SK-N-SH (cell line): ENCODE results near the gene TMSB10. TPM values are rescaled to one million over a fixed set of nuclear protein-coding genes. Genes with fewer than 3 reads are reported as not detected.

ENCODE experiments used
- CTCF ChIA-PET: fragments of 300-600, 350-600 bp; formaldehyde crosslinking; extraction: SDS; loops from one replicate; lab custom pipeline; 2021; lab: Yijun Ruan, JAX
- POLR2A ChIA-PET: fragments of 350-600 bp; sonication (Branson Sonifier 250); formaldehyde crosslinking; extraction: SDS; loops from one replicate; lab custom pipeline; 2020; ENCODE audit warnings: antibody characterized with exemption, inconsistent platforms; lab: Yijun Ruan, JAX
- DNase-seq: peaks from one replicate; pipeline ENCODE4 v3.0.0; 2012
- H2AFZ ChIP-seq: fragments of 200-600 bp; sonication (generic); 2 replicates; pipeline ENCODE4 v1.8.1; 2016; ENCODE audit warnings: antibody characterized with exemption, mild to moderate bottlenecking, low read depth
- H3F3A ChIP-seq: fragments of 200-600 bp; sonication (generic); replicated peaks from 2 replicates; pipeline ENCODE3; 2016; ENCODE audit warnings: antibody characterized with exemption, mild to moderate bottlenecking; ENCODE audit not compliant: insufficient read depth
- H3K27ac ChIP-seq, 2 experiments: fragments of 200-500 bp in 1 of 2; fragments of 200-600 bp in 1 of 2; sonication (Bioruptor generic) in 1 of 2; sonication (generic), shearing (Covaris generic) in 1 of 2; 2 replicates each; pipeline versions ENCODE4 v1.5.1 to v1.6.1; 2014 to 2016; ENCODE audit warnings: low read depth in 2 of 2, inconsistent platforms in 1 of 2, low read length in 1 of 2, mild to moderate bottlenecking in 1 of 2, mixed read lengths in 1 of 2
- H3K27me3 ChIP-seq: fragments of 200-600 bp; sonication (generic), shearing (Covaris generic); 2 replicates; pipeline ENCODE4 v1.6.1; 2016; ENCODE audit warnings: mixed run types; ENCODE audit not compliant: insufficient read depth
- H3K36me3 ChIP-seq, 2 experiments: fragments of 200-500 bp in 1 of 2; fragments of 200-600 bp in 1 of 2; sonication (Bioruptor generic) in 1 of 2; sonication (generic) in 1 of 2; replicated peaks in 1 of 2; 2 replicates each; pipeline versions ENCODE3 to v1.5.1; 2014 to 2016; ENCODE audit warnings: low read length in 1 of 2, mild to moderate bottlenecking in 1 of 2; ENCODE audit not compliant: insufficient read depth in 2 of 2, control insufficient read depth in 1 of 2
- H3K4me1 ChIP-seq, 2 experiments: fragments of 200-500 bp in 1 of 2; fragments of 200-600 bp in 1 of 2; sonication (Bioruptor generic) in 1 of 2; sonication (generic), shearing (Covaris generic) in 1 of 2; 2 replicates each; pipeline versions ENCODE4 v1.5.1 to v1.6.1; 2014 to 2016; ENCODE audit warnings: low read depth in 1 of 2, low read length in 1 of 2, mixed run types in 1 of 2; ENCODE audit not compliant: insufficient read depth in 2 of 2, control insufficient read depth in 1 of 2
- H3K4me2 ChIP-seq: fragments of 200-600 bp; sonication (generic), shearing (Covaris generic); 2 replicates; pipeline ENCODE4 v1.6.1; 2017; ENCODE audit warnings: mixed run types
- H3K4me3 ChIP-seq, 2 experiments: fragments of 200-500 bp in 1 of 2; fragments of 200-600 bp in 1 of 2; sonication (Bioruptor generic) in 1 of 2; sonication (generic), shearing (Covaris generic) in 1 of 2; 2 replicates each; pipeline versions ENCODE4 v1.5.1 to v1.8.1; 2014 to 2016; ENCODE audit warnings: low read depth in 2 of 2, inconsistent platforms in 1 of 2, low read length in 1 of 2, mild to moderate bottlenecking in 1 of 2, mixed read lengths in 1 of 2, moderate library complexity in 1 of 2
- H3K79me2 ChIP-seq: fragments of 200-600 bp; sonication (generic); 2 replicates; pipeline ENCODE4 v1.8.1; 2017; ENCODE audit warnings: mild to moderate bottlenecking; ENCODE audit not compliant: insufficient read depth
- H3K9ac ChIP-seq: fragments of 200-600 bp; sonication (generic); 2 replicates; pipeline ENCODE4 v1.6.1; 2017; ENCODE audit warnings: mixed run types
- H3K9me2 ChIP-seq: fragments of 200-600 bp; sonication (generic); 2 replicates; pipeline ENCODE4 v1.6.1; 2017; ENCODE audit warnings: mixed run types
- H3K9me3 ChIP-seq: fragments of 200-600 bp; sonication (generic); 2 replicates; pipeline ENCODE4 v1.6.1; 2017; ENCODE audit warnings: mixed run types, mild to moderate bottlenecking, moderate library complexity
- H4K20me1 ChIP-seq: fragments of 200-600 bp; sonication (generic); 2 replicates; pipeline ENCODE4 v1.6.1; 2017; ENCODE audit warnings: mild to moderate bottlenecking, mixed run types; ENCODE audit not compliant: insufficient read depth
- CHD2 ChIP-seq: fragments of 150-350 bp; IDR thresholded peaks from 2 replicates; pipeline ENCODE4 v1.6.1; 2018; ENCODE audit warnings: low read length; ENCODE audit not compliant: partially characterized antibody
- CTCF ChIP-seq: fragments of 200-600 bp; sonication (generic); IDR thresholded peaks from 2 replicates; pipeline ENCODE4 v1.6.1; 2017; ENCODE audit warnings: antibody characterized with exemption, mild to moderate bottlenecking, moderate library complexity
- EZH2phosphoT487 ChIP-seq: fragments of 200-600 bp; sonication (generic); IDR thresholded peaks from 2 replicates; pipeline ENCODE4 v1.6.1; 2017; ENCODE audit warnings: low read depth, mixed run types, mild to moderate bottlenecking, antibody characterized with exemption, moderate library complexity, borderline replicate concordance
- FOSL2 ChIP-seq: IDR thresholded peaks from 2 replicates; pipeline ENCODE4 v1.4.0; 2012; ENCODE audit warnings: low read depth, mild to moderate bottlenecking, moderate library complexity, borderline replicate concordance
- FOXJ3 ChIP-seq: sonication (generic); formaldehyde crosslinking; IDR thresholded peaks from 2 replicates; pipeline ENCODE4 v1.5.1; 2020; ENCODE audit warnings: mild to moderate bottlenecking, missing genetic modification reagents
- GATA2 ChIP-seq: sonication (generic); formaldehyde crosslinking; IDR thresholded peaks from 2 replicates; pipeline ENCODE4 v1.5.0; 2020; ENCODE audit warnings: mild to moderate bottlenecking, missing genetic modification reagents
- IRF3 ChIP-seq: fragments of 150-350 bp; IDR thresholded peaks from 2 replicates; pipeline ENCODE4 v1.6.1; 2016; ENCODE audit warnings: mild to moderate bottlenecking, low read depth, low read length
- JUND ChIP-seq: IDR thresholded peaks from 2 replicates; pipeline ENCODE4 v1.4.0; 2012
- MAX ChIP-seq: IDR thresholded peaks from 2 replicates; pipeline ENCODE4 v1.4.0; 2012; ENCODE audit warnings: low read depth
- MXI1 ChIP-seq: IDR thresholded peaks from 2 replicates; pipeline ENCODE4 v1.6.1; 2012; ENCODE audit warnings: mild to moderate bottlenecking, low read depth, low read length, improper control_type of control experiment
- NFIC ChIP-seq: IDR thresholded peaks from 2 replicates; pipeline ENCODE4 v1.4.0; 2012; ENCODE audit warnings: borderline replicate concordance
- NRF1 ChIP-seq: IDR thresholded peaks from 2 replicates; pipeline ENCODE4 v1.6.1; 2012; ENCODE audit warnings: low read depth, mild to moderate bottlenecking, low read length
- RAD21 ChIP-seq: IDR thresholded peaks from 2 replicates; pipeline ENCODE4 v1.6.1; 2012; ENCODE audit warnings: mild to moderate bottlenecking, low read length
- RCOR1 ChIP-seq: fragments of 150-350 bp; IDR thresholded peaks from 2 replicates; pipeline ENCODE4 v1.6.1; 2017; ENCODE audit warnings: antibody characterized with exemption, low read length
- RXRA ChIP-seq: IDR thresholded peaks from 2 replicates; pipeline ENCODE4 v1.4.0; 2012; ENCODE audit warnings: low read depth, mild to moderate bottlenecking, borderline replicate concordance
- SIN3A ChIP-seq: IDR thresholded peaks from 2 replicates; pipeline ENCODE4 v1.6.1; 2012; ENCODE audit warnings: low read depth, mild to moderate bottlenecking, low read length, moderate library complexity, borderline replicate concordance
- TCF12 ChIP-seq: IDR thresholded peaks from 2 replicates; pipeline ENCODE4 v1.4.0; 2012
- USF1 ChIP-seq: IDR thresholded peaks from 2 replicates; pipeline ENCODE4 v1.4.0; 2012; ENCODE audit warnings: low read depth, borderline replicate concordance
- USF2 ChIP-seq: fragments of 150-350 bp; IDR thresholded peaks from 2 replicates; pipeline ENCODE4 v1.6.1; 2017; ENCODE audit warnings: antibody characterized with exemption, low read length, low read depth, borderline replicate concordance
- YY1 ChIP-seq: IDR thresholded peaks from 2 replicates; pipeline ENCODE4 v1.4.0; 2012; ENCODE audit warnings: low read depth, mild to moderate bottlenecking
- ZBTB33 ChIP-seq: IDR thresholded peaks from 2 replicates; pipeline ENCODE4 v1.4.0; 2012; ENCODE audit warnings: low read depth, borderline replicate concordance
- WGBS: methylation state at CpG from one replicate; pipeline ENCODE4 v1.1.6; 2017; ENCODE audit warnings: low lambda C conversion rate; 5-methylcytosine and 5-hydroxymethylcytosine counted together
- polyA plus RNA-seq, 3 experiments: library from polyadenylated mRNA; depleted of rRNA; stranded (reverse); fragments of >200 nt; gene quantifications; 2 replicates each; pipeline ENCODE4 v1.2.3, GENCODE V29; 2012

The TMSB10 gene
- polyA plus RNA-seq, 1 of the 3 experiments (the other 2 are of a cell fraction) = 7,920 TPM

- no peak overlapping the region for H3K27ac ChIP-seq
- no peaks in the 10 kb centered on the region for H3K9me3 ChIP-seq
- H3F3A ChIP-seq = no peaks in the 10 kb centered on the region
- no peak overlapping the region for H3K4me2 ChIP-seq
- POLR2A ChIA-PET = no interaction called here
- TF ChIP-seq FOXJ3 = no peak
- TF ChIP-seq USF2 = no peak
- no peak for TF ChIP-seq GATA2
- TF ChIP-seq USF1 = no peak
- no peak for TF ChIP-seq YY1
- no peak for TF ChIP-seq CTCF
- H4K20me1 ChIP-seq = no peaks in the 10 kb centered on the region
- CTCF ChIA-PET = interaction anchor here (0.7 to 2.8 kb wide), 18 partner anchors 11 to 389 kb away, joined by 3 to 12 read pairs (median 3); partner anchors contain the start of gene TMSB10
- peaks cover 2 to 12% of the 10 kb centered on the region in 2 experiments; a peak in 3 of 4 replicates for H3K4me1 ChIP-seq
- no peaks in the 10 kb centered on the region for H3K9me2 ChIP-seq
- 68% methylated on average over 4 of the region's 4 CpGs for WGBS
- H3K79me2 ChIP-seq = no peaks in the 10 kb centered on the region
- H3K9ac ChIP-seq = no peak overlapping the region
- H3K36me3 ChIP-seq = no peaks in the 10 kb centered on the region
- no peak overlapping the region for H3K4me3 ChIP-seq
- H3K27me3 ChIP-seq = peaks cover 16% of the 10 kb centered on the region
- no peak overlapping the region for H2AFZ ChIP-seq
- DNase-seq = no peak
Observed at GRCh38 chr2:84882775-84883550, 22.5 kb upstream of the TMSB10 start.

- POLR2A ChIA-PET = no interaction called here
- TF ChIP-seq RCOR1 (no peak), RAD21 (no peak), MAX (no peak), GATA2 (no peak), MXI1 (no peak), FOSL2 (no peak), NFIC (no peak), RXRA (no peak), NRF1 (no peak), CHD2 (no peak), SIN3A (no peak), TCF12 (no peak), JUND (no peak), ZBTB33 (no peak), EZH2phosphoT487 (no peak), IRF3 (no peak)
Observed at GRCh38 chr2:84884449-84884848, 21.0 kb upstream of the TMSB10 start.

More at GRCh38 chr2:84884449-84884848, 21.0 kb upstream of the TMSB10 start:
- Histone ChIP-seq H3K4me2 (no peak overlapping the region), H3F3A (no peaks in the 10 kb centered on the region), H3K27ac (no peak overlapping the region), H3K36me3 (no peaks in the 10 kb centered on the region), H3K27me3 (peaks cover 10% of the 10 kb centered on the region), H3K9me2 (no peaks in the 10 kb centered on the region), H3K9me3 (no peaks in the 10 kb centered on the region), H2AFZ (no peak overlapping the region), H3K9ac (no peak overlapping the region), H3K79me2 (no peaks in the 10 kb centered on the region), H3K4me1 (peaks cover 2 to 12% of the 10 kb centered on the region in 2 experiments; a peak in 3 of 4 replicates), H4K20me1 (no peaks in the 10 kb centered on the region), H3K4me3 (no peak overlapping the region)
- CTCF ChIA-PET = interaction anchor here (0.9 to 1.4 kb wide), 2 partner anchors 18 to 21 kb away, joined by 3 read pairs; partner anchors contain the start of gene TMSB10
- no peak for DNase-seq
